Stimulated activated naive CD8-positive, alpha-beta T cell treated with anti-CD3 and anti-CD28 coated beads, Interleukin-15, amount 100 ng/mL, for 72 hours (primary cell): Measurements from ENCODE around the gene SPATA9.
A peak's percentile ranks its signal among the peaks of the same experiment; 100 is the strongest.
"Not testable (repeated sequence)": the region's sequence is repeated elsewhere in the genome, so short reads cannot be mapped to it uniquely, and the experiment has no call there.

Experiments used
- ATAC-seq: fragments of 150-1000 bp; cut with Tn5 transposase; 2 replicates; pipeline ENCODE4 v1.10.0; 2021; ENCODE audit warnings: mild to moderate bottlenecking, moderate library complexity
- DNase-seq, 2 donors: peaks; one replicate each; pipeline ENCODE4 v3.0.0; 2021 to 2022
- H3K27ac Mint-ChIP-seq, 2 donors: one replicate each; pipeline ENCODE4 v1.8.0; 2022; ENCODE audit warnings: mild to moderate bottlenecking in 2 of 2, mixed read lengths in 2 of 2, moderate library complexity in 2 of 2
- H3K27me3 Mint-ChIP-seq: one replicate; pipeline ENCODE4 v1.8.0; 2022; ENCODE audit warnings: mixed read lengths
- H3K4me1 Mint-ChIP-seq: one replicate; pipeline ENCODE4 v1.8.0; 2022; ENCODE audit warnings: mild to moderate bottlenecking, mixed read lengths
- H3K4me3 Mint-ChIP-seq, 2 donors: one replicate each; pipeline ENCODE4 v1.8.0; 2022; ENCODE audit warnings: mild to moderate bottlenecking in 2 of 2, mixed read lengths in 2 of 2, moderate library complexity in 1 of 2
- H3K9me3 Mint-ChIP-seq, 2 donors: one replicate each; pipeline ENCODE4 v1.8.0; 2022; ENCODE audit warnings: mixed read lengths in 2 of 2

SPATA9 gene

DNA sequence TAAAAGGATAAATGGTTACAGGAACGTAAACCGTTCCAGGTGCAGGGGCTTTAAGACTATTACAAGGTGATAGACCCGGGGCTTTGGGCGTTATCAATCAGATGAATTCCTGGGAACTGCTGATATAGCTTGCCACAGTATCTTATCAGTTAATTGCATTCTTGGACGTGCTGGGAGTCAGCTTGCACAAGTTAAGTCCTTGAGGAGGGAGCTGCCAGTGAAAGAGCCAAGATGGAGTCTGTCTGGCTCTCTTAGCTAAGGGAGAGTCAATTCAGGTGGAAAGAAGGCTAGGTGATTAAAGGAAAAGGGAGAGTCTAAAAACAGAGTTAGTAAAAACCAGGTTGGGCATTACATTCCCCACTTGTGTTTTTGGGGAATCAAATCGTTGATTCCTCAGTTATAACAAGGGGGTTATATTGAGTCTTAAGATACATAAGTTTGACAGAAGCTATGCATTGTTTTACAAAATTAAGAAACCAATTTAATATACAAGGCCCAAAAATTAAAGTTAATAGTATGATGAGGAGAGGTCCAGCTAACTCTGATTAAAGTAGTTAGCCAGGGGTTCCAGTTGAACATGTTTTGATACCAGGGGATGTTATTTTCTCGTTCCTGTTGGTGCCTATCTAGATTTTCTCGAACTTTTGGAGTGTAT lies 24.9 kb upstream of the SPATA9 start:
- not testable (repeated sequence) for H3K27me3 Mint-ChIP-seq, H3K4me1 Mint-ChIP-seq, H3K4me3 Mint-ChIP-seq, H3K9me3 Mint-ChIP-seq, H3K27ac Mint-ChIP-seq, DNase-seq, ATAC-seq

DNA sequence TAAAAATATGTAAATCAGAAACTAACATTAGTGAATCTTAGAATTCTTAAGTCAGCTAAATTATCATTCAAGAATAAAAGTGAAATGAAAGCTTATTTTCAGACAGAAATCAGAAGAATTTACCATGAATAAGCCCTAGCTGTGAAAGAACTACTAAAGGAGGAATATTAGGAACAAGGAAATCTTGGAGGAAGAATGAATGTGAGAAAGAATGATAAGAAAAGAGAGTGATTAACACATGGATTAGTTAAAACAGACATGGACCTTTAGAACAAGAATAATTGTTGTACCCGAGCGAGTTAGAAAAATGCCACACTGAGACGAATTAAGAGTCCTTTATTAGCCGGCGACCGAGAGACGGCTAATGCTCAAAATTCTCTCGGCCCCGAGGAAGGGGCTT lies 24.3 kb upstream of the SPATA9 start:
- peaks cover under 1% of the 10 kb centered on the region for H3K4me1 Mint-ChIP-seq
- no peak for DNase-seq
- no peak overlapping the region for H3K27ac Mint-ChIP-seq
- no peaks in the 10 kb centered on the region for H3K9me3 Mint-ChIP-seq
- H3K4me3 Mint-ChIP-seq: no peak overlapping the region
- ATAC-seq: no peak
- H3K27me3 Mint-ChIP-seq: no peaks in the 10 kb centered on the region

DNA sequence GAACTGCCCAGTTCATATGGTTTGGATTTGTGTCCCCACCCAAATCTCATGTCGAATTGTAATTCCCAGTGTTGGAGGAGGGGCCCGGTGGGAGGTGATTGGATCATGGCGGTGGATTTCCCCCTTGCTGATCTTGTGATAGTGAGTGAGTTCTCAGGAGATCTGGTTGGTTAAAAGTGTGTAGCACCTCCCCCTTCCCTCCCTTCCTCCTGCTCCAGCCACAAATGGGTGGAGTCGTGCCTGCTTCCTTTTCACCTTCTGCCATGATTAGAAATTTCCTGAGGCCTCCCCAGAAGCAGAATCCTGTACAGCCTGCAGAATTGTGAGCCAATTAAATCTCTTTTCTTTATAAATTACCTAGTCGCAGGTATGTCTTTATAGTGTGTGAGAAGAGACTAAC lies 23.4 kb upstream of the SPATA9 start:
- ATAC-seq, H3K9me3 Mint-ChIP-seq, H3K4me1 Mint-ChIP-seq, H3K27me3 Mint-ChIP-seq, H3K27ac Mint-ChIP-seq, H3K4me3 Mint-ChIP-seq, DNase-seq: not testable (repeated sequence)

DNA sequence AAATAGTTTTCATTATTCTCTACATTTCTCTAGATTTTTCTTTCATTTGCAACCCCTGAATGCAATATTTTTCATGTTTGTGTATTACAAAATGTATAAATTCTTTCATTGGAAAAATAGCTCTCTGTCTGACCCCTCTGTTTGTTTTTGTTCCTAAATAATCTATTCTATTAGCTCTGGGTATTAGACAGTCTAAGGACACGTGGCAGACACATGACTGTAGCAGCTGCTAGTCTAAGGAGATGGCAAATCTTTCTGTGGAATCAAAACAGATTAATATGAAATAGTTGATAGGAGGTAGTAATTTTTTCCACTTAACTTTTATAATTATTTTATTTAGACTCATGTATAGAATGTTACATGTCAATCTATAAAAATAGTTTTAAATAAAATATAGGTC lies 21.4 kb upstream of the SPATA9 start:
- Mint-ChIP-seq H3K4me3 (no peak overlapping the region), H3K27ac (no peak overlapping the region), H3K27me3 (peaks cover 11% of the 10 kb centered on the region), H3K4me1 (no peaks in the 10 kb centered on the region), H3K9me3 (no peaks in the 10 kb centered on the region)
- no peak for ATAC-seq
- no peak for DNase-seq

DNA sequence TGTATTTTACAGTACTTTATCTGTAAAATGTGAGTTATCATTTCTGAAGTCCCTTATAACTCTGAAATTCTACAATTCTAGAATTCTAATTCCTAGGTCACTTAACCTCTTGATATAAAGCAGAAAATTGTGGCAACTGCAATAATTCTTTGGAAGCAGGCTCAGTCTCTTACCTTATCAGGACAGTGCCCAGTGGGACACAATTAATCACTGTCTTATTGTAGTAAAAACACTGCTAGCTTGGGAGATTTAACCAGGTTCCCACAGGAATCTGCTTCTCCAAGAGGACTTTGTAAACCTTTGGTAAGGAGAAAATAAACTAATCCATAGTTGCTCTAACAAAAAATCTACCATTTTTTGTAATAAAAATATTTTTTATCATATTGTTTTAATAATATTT lies 18.3 kb upstream of the SPATA9 start:
- Mint-ChIP-seq H3K9me3 (no peaks in the 10 kb centered on the region), H3K4me1 (no peaks in the 10 kb centered on the region), H3K4me3 (no peak overlapping the region), H3K27ac (no peak overlapping the region), H3K27me3 (peaks cover 32% of the 10 kb centered on the region)
- ATAC-seq (no peak), DNase-seq (no peak)

DNA sequence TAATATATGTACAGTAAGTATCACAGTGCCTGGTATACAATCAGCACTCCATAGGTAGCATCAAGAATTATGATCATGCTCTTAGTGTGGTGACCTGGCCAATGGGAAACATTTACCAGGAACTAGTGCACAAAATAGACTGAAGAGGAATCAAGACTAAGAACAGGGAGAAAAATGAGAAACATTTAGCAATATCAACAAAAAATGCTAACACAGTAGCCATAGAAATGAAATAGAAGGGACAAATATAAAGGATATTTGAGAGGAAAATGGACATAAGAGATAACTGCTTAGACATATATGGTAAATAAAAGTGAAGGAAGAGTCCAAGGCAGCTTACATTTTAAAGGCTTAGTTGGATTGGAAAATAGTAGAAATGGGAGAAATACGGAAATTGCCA lies 16.5 kb upstream of the SPATA9 start:
- DNase-seq: no peak
- no peak for ATAC-seq
- H3K9me3 Mint-ChIP-seq: no peaks in the 10 kb centered on the region
- no peaks in the 10 kb centered on the region for H3K4me1 Mint-ChIP-seq
- H3K4me3 Mint-ChIP-seq: no peak overlapping the region
- H3K27me3 Mint-ChIP-seq: peaks cover 32% of the 10 kb centered on the region
- no peak overlapping the region for H3K27ac Mint-ChIP-seq

DNA sequence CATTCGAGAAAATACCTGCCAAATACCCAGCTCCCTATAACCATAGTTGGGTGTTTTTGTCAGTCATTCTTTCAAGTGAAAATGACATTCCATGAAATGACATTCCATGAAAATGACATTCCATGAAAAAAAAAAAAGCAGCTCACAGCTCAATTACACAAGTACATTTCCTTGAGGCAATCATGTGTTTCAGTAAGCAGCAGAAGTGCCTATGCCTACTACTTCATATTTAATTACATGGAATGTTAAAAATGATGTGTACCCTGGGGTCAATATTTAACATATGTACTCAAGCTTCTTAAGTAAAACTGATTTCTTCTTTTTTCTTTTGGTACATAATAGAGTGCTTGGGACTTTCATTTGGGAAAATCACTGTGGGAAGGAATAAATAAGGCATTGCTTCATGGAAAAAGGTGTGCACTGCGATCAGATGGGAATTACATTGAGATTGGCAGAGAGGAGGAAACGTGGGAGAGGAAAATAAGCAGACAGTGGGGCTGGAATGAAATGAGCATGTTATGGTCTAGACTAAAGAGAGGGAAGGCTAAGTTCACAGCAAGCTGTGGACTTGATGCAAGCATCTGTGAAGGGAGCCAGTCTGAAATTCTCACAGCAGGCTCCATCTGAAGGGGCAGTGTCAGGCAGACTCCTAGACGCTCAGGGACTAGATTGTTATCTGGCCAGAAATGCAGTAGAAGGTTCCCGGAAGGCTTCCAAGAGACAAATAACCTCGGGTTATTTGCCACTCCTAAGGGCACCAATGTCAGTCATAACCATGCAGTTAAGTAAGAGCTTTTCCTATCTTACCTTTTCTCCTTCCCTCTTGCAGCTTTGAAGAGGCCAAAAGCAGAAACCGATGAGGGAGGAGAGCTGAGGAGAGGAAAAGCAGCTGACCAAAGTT lies 15.2 kb upstream of the SPATA9 start:
- DNase-seq (no peak), ATAC-seq (no peak)
- H3K27ac Mint-ChIP-seq: no peak overlapping the region
- no peak overlapping the region for H3K4me3 Mint-ChIP-seq
- H3K27me3 Mint-ChIP-seq: peaks cover 32% of the 10 kb centered on the region
- H3K9me3 Mint-ChIP-seq: no peaks in the 10 kb centered on the region
- H3K4me1 Mint-ChIP-seq: no peaks in the 10 kb centered on the region

DNA sequence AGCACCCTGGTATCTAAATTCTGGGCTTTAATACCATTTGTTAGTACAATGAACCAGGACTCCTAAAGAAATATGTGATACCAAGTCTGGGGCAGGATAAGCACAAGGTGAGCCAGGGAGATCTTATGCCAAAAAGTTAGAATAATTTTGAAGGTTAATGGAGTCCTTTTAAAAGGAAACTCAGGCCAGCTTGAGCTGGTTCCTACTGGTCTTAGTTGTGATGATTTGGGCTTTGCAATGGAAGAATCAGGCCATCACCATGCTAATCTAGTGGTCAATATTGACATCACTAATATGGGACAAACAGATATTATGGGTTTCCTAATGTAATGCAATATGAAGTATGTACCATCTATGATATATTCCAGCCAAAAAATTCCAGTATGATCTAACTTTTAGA lies 7.5 kb upstream of the SPATA9 start:
- Mint-ChIP-seq H3K27me3 (no peaks in the 10 kb centered on the region), H3K9me3 (peaks cover 0 to 5% of the 10 kb centered on the region in 2 donors)

DNA sequence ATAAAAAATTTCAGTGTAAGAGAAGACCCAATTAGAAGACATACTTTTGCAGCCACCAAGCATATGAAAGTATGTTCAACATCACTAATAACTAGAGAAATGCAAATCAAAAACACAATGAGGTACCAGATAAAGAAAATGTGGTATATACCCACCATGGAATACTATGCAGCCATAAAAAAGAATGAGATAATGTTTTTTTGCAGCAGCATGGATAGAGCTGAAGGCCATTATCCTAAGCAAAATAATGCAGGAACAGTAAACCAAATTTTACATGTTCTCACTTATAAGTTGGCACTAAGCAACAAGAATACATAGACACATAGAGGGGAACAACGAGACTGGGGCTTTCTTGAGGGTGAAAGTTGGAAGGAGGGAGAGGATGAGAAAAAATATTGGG lies 6.9 kb upstream of the SPATA9 start:
- no peak for DNase-seq
- Mint-ChIP-seq H3K4me3 (no peak overlapping the region), H3K27ac (no peak overlapping the region), H3K9me3 (peaks cover 0 to 5% of the 10 kb centered on the region in 2 donors), H3K27me3 (no peaks in the 10 kb centered on the region), H3K4me1 (no peaks in the 10 kb centered on the region)
- no peak for ATAC-seq

More for the DNA sequence above, 7.5 kb upstream of the SPATA9 start:
- H3K4me3 Mint-ChIP-seq: no peak overlapping the region
- H3K4me1 Mint-ChIP-seq: no peaks in the 10 kb centered on the region
- no peak for DNase-seq
- no peak for ATAC-seq
- H3K27ac Mint-ChIP-seq: no peak overlapping the region

DNA sequence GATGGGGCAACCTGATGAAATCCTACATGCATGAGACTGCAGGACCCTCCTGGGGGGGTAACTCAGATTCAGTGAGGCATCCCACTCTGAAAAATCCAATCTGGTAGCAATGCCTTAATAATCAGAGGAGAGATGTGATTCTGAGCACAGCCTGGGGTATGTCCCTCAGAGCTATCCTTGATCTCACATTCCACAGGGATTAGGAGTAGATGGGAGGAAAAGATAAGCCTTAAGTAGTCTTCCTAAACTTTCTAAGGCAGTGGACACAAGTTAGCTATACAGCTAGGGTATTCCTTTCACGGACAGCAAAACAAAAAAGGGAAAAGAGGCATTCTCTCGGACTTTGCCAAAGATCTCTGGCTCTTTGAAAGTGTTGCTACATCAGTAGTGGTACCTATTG lies 3.9 kb upstream of the SPATA9 start:
- no peak for ATAC-seq
- DNase-seq: no peak
- Mint-ChIP-seq H3K4me3 (no peak overlapping the region), H3K4me1 (no peaks in the 10 kb centered on the region), H3K27me3 (peaks cover 19% of the 10 kb centered on the region), H3K9me3 (peaks cover 0 to 5% of the 10 kb centered on the region in 2 donors), H3K27ac (no peak overlapping the region)

DNA sequence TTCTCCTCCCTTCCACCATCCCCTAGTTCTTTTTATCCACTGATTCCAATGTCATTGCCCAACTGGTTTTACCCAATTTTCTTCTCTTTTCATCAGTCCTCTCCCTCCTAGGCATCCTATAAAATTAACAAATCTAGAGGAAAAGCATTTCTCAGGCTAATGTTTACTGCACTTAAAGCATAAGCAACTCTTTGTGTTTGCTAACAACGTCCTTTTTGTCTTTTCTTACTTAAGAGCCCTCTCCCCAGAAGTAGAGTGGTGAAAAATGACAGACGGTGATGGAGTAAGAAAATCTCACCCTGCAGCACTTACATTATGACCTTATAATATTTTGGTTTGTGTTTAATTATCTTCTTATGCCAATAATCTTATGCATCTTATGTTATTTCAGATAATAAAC lies 1.6 kb upstream of the SPATA9 start:
- ATAC-seq (no peak), DNase-seq (no peak)
- Mint-ChIP-seq H3K4me1 (no peaks in the 10 kb centered on the region), H3K4me3 (no peak overlapping the region), H3K9me3 (peaks cover 0 to 4% of the 10 kb centered on the region in 2 donors), H3K27ac (peak overlapping the region in 1 of 2 donors; percentile 68), H3K27me3 (peaks cover 31% of the 10 kb centered on the region)

DNA sequence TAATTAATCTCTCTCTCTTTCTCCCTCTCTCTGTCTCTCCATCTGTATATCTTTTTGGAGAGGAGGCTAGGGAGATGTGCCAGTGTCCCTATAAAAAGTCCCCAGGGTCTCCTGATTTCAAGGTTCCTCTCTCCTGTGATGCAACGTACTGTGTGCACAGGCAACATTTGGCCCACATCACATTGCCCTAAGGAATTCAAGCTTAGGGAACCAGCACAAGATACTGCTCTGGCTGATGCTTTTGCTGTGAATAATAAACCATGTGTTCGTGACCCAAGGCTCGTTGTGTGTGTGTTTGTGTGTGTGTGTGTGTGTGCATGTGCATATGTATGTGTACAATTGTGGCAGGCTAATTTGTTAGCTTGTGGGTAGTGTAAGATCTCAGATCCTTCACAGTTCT lies 9.7 kb downstream of the SPATA9 start:
- Mint-ChIP-seq H3K27me3 (peaks cover 32% of the 10 kb centered on the region), H3K4me3 (no peak overlapping the region), H3K27ac (no peak overlapping the region), H3K4me1 (no peaks in the 10 kb centered on the region), H3K9me3 (no peaks in the 10 kb centered on the region)
- DNase-seq (no peak), ATAC-seq (no peak)

DNA sequence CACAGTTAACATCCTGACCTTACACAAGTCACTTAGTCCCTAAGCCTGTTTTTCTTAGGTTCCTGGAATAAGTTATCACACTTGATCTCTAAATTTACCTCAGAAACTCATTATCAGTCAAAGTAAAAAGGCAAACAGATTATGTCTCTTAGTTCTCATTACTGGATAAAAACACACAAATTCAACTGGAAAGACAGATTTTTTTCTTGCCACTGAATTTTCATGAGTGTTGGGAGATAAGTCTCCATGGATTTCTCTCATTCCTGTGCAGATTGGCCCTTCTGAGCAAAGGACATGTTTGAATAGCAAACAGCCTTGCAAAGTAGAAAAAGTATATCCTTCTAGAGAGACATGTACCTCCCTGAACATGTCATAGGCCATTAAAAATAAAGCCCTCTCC lies 10.2 kb downstream of the SPATA9 start:
- Mint-ChIP-seq H3K27me3 (peaks cover 32% of the 10 kb centered on the region), H3K27ac (no peak overlapping the region), H3K4me3 (no peak overlapping the region), H3K9me3 (no peaks in the 10 kb centered on the region), H3K4me1 (no peaks in the 10 kb centered on the region)
- ATAC-seq: no peak
- no peak for DNase-seq

DNA sequence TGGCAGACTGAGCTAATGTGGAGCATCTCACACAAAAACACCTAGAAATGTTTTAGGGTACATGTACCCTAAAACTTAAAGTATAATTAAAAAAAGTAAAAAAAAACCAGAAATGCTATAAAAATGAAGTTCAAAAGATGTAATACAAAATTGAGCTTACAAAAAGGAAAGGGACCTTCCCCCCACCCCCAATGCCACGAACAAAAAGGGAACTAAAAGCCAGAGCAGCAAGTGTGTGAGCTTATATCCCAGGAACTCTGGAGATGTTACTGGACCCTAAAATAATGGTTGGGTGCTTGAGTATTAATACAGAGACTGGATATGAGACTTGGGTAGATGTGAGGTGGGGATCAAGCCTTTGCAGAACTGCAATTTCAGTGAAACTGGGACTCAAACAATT lies 11.0 kb downstream of the SPATA9 start:
- ATAC-seq (no peak), DNase-seq (no peak)
- H3K27me3 Mint-ChIP-seq: peaks cover 26% of the 10 kb centered on the region
- no peak overlapping the region for H3K27ac Mint-ChIP-seq
- no peaks in the 10 kb centered on the region for H3K4me1 Mint-ChIP-seq
- H3K9me3 Mint-ChIP-seq: no peaks in the 10 kb centered on the region
- no peak overlapping the region for H3K4me3 Mint-ChIP-seq

DNA sequence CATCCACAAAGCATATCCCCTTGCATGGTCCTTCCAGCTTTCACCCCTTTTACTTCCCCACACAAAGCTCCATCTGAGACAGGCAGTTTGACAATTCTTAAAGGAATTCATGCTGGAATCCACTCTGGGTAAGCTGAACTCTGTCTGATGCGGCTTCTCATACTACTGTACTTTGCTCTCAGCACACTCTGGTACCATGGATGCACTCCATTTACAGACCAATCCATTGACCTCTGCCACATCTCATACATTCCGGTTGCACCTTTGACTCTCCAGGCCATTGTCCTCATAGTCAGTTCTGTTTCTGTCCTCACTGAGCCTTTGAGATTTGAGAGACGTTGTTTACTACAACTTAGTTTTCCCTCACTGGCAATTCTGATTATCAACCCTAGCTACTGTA lies 12.2 kb downstream of the SPATA9 start:
- Mint-ChIP-seq H3K4me1 (no peaks in the 10 kb centered on the region), H3K27ac (no peak overlapping the region), H3K27me3 (peaks cover 19% of the 10 kb centered on the region), H3K9me3 (no peaks in the 10 kb centered on the region), H3K4me3 (no peak overlapping the region)
- DNase-seq (no peak), ATAC-seq (no peak)

DNA sequence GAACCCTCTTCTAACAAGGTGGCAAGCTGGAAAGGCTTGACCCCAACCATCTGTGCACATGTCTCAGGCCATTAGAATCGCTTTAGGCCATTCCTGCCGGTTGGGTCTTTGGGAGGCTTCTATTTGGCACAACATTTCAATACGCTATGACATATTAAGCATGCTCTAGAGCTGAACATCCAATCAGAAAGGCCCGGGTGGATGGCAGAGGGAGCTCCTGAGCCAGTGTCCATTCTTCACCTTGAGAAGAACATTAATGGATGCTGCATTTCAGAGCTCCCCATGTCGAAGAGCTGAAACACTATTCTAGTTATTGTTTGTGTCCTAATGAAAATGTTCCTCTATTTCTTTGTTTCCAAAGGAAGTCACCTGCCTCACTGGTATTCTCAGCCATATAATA lies 12.8 kb downstream of the SPATA9 start:
- H3K9me3 Mint-ChIP-seq: no peaks in the 10 kb centered on the region
- no peak for ATAC-seq
- no peaks in the 10 kb centered on the region for H3K4me1 Mint-ChIP-seq
- no peak overlapping the region for H3K4me3 Mint-ChIP-seq
- peaks cover 19% of the 10 kb centered on the region for H3K27me3 Mint-ChIP-seq
- DNase-seq: no peak
- H3K27ac Mint-ChIP-seq: no peak overlapping the region
